Endothelial cell of umbilical vein (primary cell): ENCODE data around the gene GLRA2. TPM values are rescaled to one million over a fixed set of nuclear protein-coding genes. Genes with fewer than 3 reads are reported as not detected.

Experiments
- BruUV-seq: library from RNA; stranded (reverse); fragments of 400-500 nt; replicated peaks from 2 replicates; lab custom pipeline; 2021; lab: Mats Ljungman, UMichigan
- CTCF ChIA-PET: fragments of 300-600, 350-600 bp; sonication (Branson Sonifier 250); formaldehyde crosslinking; loops from one replicate; lab custom pipeline; 2021; ENCODE audit warnings: antibody characterized with exemption, inconsistent platforms; lab: Charles Lee
- POLR2A ChIA-PET: fragments of 300-600, 350-600 bp; sonication (Branson Sonifier 250); formaldehyde crosslinking; loops from one replicate; lab custom pipeline; 2021; ENCODE audit warnings: antibody characterized with exemption, inconsistent platforms; lab: Charles Lee
- DNase-seq: peaks from one replicate; pipeline ENCODE4 v3.0.0-alpha.2; 2011; ENCODE audit warnings: low read depth, low spot score
- FAIRE-seq: peaks from 2 replicates; lab custom pipeline; 2011; peaks lifted over from hg19 to GRCh38; lab: Jason Lieb, UNC
- H2AFZ ChIP-seq: 2 replicates; pipeline ENCODE4 v1.6.0; 2012; ENCODE audit warnings: low read depth, low read length, control low read depth, inconsistent platforms
- H3K27ac ChIP-seq: 2 replicates; pipeline ENCODE4 v1.5.1; 2011; ENCODE audit warnings: low read depth, mild to moderate bottlenecking, control low read depth, low read length, moderate library complexity; ENCODE audit not compliant: insufficient read depth
- H3K27me3 ChIP-seq, 2 experiments: 2 replicates each; pipeline versions ENCODE4 v1.6.0 to v1.6.1; 2011; ENCODE audit warnings: low read length in 2 of 2, mixed read lengths in 1 of 2; ENCODE audit not compliant: control insufficient read depth in 2 of 2, insufficient read depth in 2 of 2
- H3K36me3 ChIP-seq, 2 experiments: 2 replicates in 1 of 2; 3 replicates in 1 of 2; pipeline ENCODE4 v1.5.1; 2011; ENCODE audit warnings: low read length in 2 of 2, mild to moderate bottlenecking in 1 of 2, moderate library complexity in 1 of 2; ENCODE audit not compliant: control insufficient read depth in 2 of 2, insufficient read depth in 2 of 2; ENCODE audit errors: extremely low read depth in 1 of 2
- H3K4me1 ChIP-seq: 3 replicates; pipeline ENCODE4 v1.5.1; 2011; ENCODE audit warnings: mild to moderate bottlenecking, low read length; ENCODE audit not compliant: control insufficient read depth, insufficient read depth; ENCODE audit errors: extremely low read depth
- H3K4me2 ChIP-seq: 2 replicates; pipeline ENCODE4 v1.6.1; 2011; ENCODE audit warnings: low read length, control low read depth, mixed read lengths; ENCODE audit not compliant: insufficient read depth
- H3K4me3 ChIP-seq, 3 experiments: fragments of 200-600 bp in 1 of 3; sonication (generic), shearing (Covaris generic) in 1 of 3; replicated peaks in 1 of 3; 2 replicates each; pipeline ENCODE4 v1.5.1; 2011 to 2016; ENCODE audit warnings: control low read depth in 3 of 3, low read length in 3 of 3, mild to moderate bottlenecking in 2 of 3, inconsistent platforms in 1 of 3, low read depth in 1 of 3, moderate library complexity in 1 of 3; ENCODE audit not compliant: insufficient read depth in 1 of 3
- H3K79me2 ChIP-seq: 2 replicates; pipeline ENCODE4 v1.6.0; 2012; ENCODE audit warnings: low read length, inconsistent platforms; ENCODE audit not compliant: control insufficient read depth, insufficient read depth
- H3K9ac ChIP-seq: replicated peaks from 2 replicates; pipeline ENCODE3; 2011; ENCODE audit warnings: low read length, control low read depth; ENCODE audit not compliant: insufficient read depth; ENCODE audit errors: extremely low read depth
- H3K9me1 ChIP-seq: replicated peaks from 3 replicates; pipeline ENCODE4 v1.6.0; 2011; ENCODE audit warnings: mild to moderate bottlenecking, low read length; ENCODE audit not compliant: control insufficient read depth, insufficient read depth; ENCODE audit errors: extremely low read depth
- H3K9me3 ChIP-seq: replicated peaks from 2 replicates; pipeline ENCODE4 v1.5.1; 2012; ENCODE audit warnings: low read length, inconsistent platforms; ENCODE audit not compliant: control insufficient read depth, insufficient read depth
- H4K20me1 ChIP-seq: replicated peaks from 2 replicates; pipeline ENCODE3; 2011; ENCODE audit warnings: mild to moderate bottlenecking, low read length; ENCODE audit not compliant: control insufficient read depth, insufficient read depth; ENCODE audit errors: extremely low read depth
- CTCF ChIP-seq, 2 donors: IDR thresholded peaks; 1 replicate in 1 of 2; 2 replicates in 1 of 2; pipeline ENCODE4 v1.5.1; 2011; ENCODE audit warnings: low read length in 2 of 2, mild to moderate bottlenecking in 2 of 2, moderate library complexity in 2 of 2, control low read depth in 1 of 2, inconsistent platforms in 1 of 2, low read depth in 1 of 2; ENCODE audit not compliant: insufficient read depth in 1 of 2; ENCODE audit errors: extremely low read depth in 1 of 2
- EZH2 ChIP-seq: IDR thresholded peaks from 2 replicates; pipeline ENCODE4 v1.6.1; 2012; ENCODE audit warnings: borderline replicate concordance, low read depth, mild to moderate bottlenecking, moderate library complexity, low read length, inconsistent platforms; ENCODE audit not compliant: severe bottlenecking
- FOS ChIP-seq: IDR thresholded peaks from 2 replicates; pipeline ENCODE4 v1.6.1; 2011; ENCODE audit warnings: mild to moderate bottlenecking, low read length, moderate library complexity, borderline replicate concordance; ENCODE audit not compliant: insufficient read depth
- JUN ChIP-seq: IDR thresholded peaks from 2 replicates; pipeline ENCODE4 v1.6.1; 2011; ENCODE audit warnings: borderline replicate concordance, low read depth; ENCODE audit not compliant: insufficient read length, insufficient read depth
- MYC ChIP-seq: IDR thresholded peaks from one replicate; pipeline ENCODE4 v1.6.1; 2011; ENCODE audit warnings: mild to moderate bottlenecking, low read depth, low read length
- POLR2A ChIP-seq: IDR thresholded peaks from 2 replicates; pipeline ENCODE4 v1.6.1; 2012; ENCODE audit warnings: low read depth, mild to moderate bottlenecking, control low read depth, low read length
- POLR2AphosphoS5 ChIP-seq: IDR thresholded peaks from 2 replicates; pipeline ENCODE4 v1.6.1; 2012; ENCODE audit warnings: low read depth, mild to moderate bottlenecking, control low read depth, low read length, moderate library complexity; ENCODE audit not compliant: insufficient read depth
- dilution Hi-C: fragments of 300-500 bp; cut with MboI; formaldehyde crosslinking; loops from one replicate; pipeline ENCODE4 v1.15.0; 2019; ENCODE audit warnings: low sequenced_read_pairs; ENCODE audit not compliant: extremely low pct_ligation_motif_present
- intact Hi-C: fragments of 100-400 bp; cut with micrococcal nuclease; formaldehyde crosslinking; loops from one replicate; pipeline ENCODE4 v1.10.0; 2022
- polyA plus RNA-seq, 4 experiments: library from polyadenylated mRNA; depleted of rRNA in 3 of 4; stranded (reverse) in 3 of 4; unstranded in 1 of 4; fragments of >200 nt; gene quantifications; 2 replicates each; pipeline versions ENCODE4 v1.2.1 to v1.2.3, GENCODE V29; 2011 to 2012; ENCODE audit warnings: missing spikeins in 1 of 4
- total RNA-seq: library from RNA; stranded (reverse); gene quantifications from 2 replicates; pipeline ENCODE4 v1.2.3, GENCODE V29; 2021
- TF ChIP-seq, protein P1 (sequence below): IDR thresholded peaks from 2 replicates; pipeline ENCODE4 v1.6.1; 2011; ENCODE audit not compliant: insufficient read depth, insufficient read length

GLRA2 gene
- total and polyA plus RNA-seq, 2 donors (not counting 3 experiments of a cell fraction or from before 2014, with no cell fraction given) = not detected

GRCh38 chrX:14590693-14591424 is 61.5 kb downstream of the GLRA2 start:
- H3K4me2 ChIP-seq = no peak overlapping the region
- no peaks in the 10 kb centered on the region for H3K27me3 ChIP-seq
- intact Hi-C loops (no loop called here), dilution Hi-C loops (no loop called here)
- no peaks in the 10 kb centered on the region for H4K20me1 ChIP-seq
- CTCF ChIA-PET = no interaction called here
- no peaks in the 10 kb centered on the region for H3K9me3 ChIP-seq
- H3K79me2 ChIP-seq = no peaks in the 10 kb centered on the region
- H3K4me3 ChIP-seq = no peak overlapping the region
- DNase-seq (no peak), FAIRE-seq (no peak)
- H3K27ac ChIP-seq = no peak overlapping the region
- H3K9me1 ChIP-seq = no peaks in the 10 kb centered on the region
- H3K4me1 ChIP-seq = no peaks in the 10 kb centered on the region
- H2AFZ ChIP-seq = no peak overlapping the region
- no TSS peak for BruUV-seq
- no peaks in the 10 kb centered on the region for H3K36me3 ChIP-seq
- H3K9ac ChIP-seq = no peak overlapping the region
- TF ChIP-seq, protein P1, sequence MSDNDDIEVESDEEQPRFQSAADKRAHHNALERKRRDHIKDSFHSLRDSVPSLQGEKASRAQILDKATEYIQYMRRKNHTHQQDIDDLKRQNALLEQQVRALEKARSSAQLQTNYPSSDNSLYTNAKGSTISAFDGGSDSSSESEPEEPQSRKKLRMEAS = no peak
- TF ChIP-seq MYC (no peak), POLR2AphosphoS5 (no peak)
- POLR2A ChIA-PET = no interaction called here

DNA sequence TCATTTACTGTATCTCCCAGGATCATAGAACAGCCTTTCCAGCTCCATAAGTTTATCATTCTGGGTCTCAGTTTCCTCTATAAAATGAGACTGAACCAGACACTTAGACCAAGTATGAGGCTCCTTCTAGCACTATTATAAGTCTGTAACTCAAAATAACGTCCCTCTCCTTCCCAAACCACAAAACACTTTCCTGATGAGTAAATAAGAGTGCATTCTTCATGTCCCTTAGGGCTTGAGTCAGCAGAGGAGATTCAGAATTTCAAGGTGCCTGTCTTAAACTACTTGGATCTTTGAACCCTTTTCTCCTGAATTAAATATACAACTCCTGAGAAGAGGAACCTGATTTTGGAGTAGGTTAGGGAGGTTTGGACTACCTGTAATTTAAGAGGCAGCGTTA is 62.6 kb downstream of the GLRA2 start:
- Histone ChIP-seq H3K9ac (no peak overlapping the region), H3K27me3 (no peaks in the 10 kb centered on the region), H3K36me3 (no peaks in the 10 kb centered on the region), H3K9me1 (no peaks in the 10 kb centered on the region), H3K79me2 (no peaks in the 10 kb centered on the region), H3K9me3 (no peaks in the 10 kb centered on the region), H3K4me3 (no peak overlapping the region), H3K4me1 (no peaks in the 10 kb centered on the region), H3K4me2 (no peak overlapping the region), H2AFZ (no peak overlapping the region), H4K20me1 (no peaks in the 10 kb centered on the region), H3K27ac (no peak overlapping the region)
- dilution Hi-C loops = no loop called here
- TF ChIP-seq FOS (no peak), EZH2 (no peak), POLR2A (no peak), CTCF (IDR thresholded peaks at IDR 0.05; ENCODE audit: extremely low read depth in 1 of 2, insufficient read depth in 1 of 2, low read depth in 1 of 2, low read length in 2 of 2) (no peak), JUN (no peak), POLR2AphosphoS5 (no peak)
- no TSS peak for BruUV-seq
- intact Hi-C loops = no loop called here
- ChIA-PET CTCF (no interaction called here), POLR2A (no interaction called here)
- DNase-seq = no peak
- no peak for FAIRE-seq
